A549 (cell line): Measurements from ENCODE around the gene KIFC3. TPM values are rescaled to one million over a fixed set of nuclear protein-coding genes. Genes with fewer than 3 reads are reported as not detected.

Experiments
- ATAC-seq, 2 experiments: fragments of 200-7000 bp in 1 of 2; fragments of >200 bp in 1 of 2; cut with Nextera tagmentation in 1 of 2; cut with Tn5 transposase in 1 of 2; 3 replicates each; pipeline versions ENCODE4 v1.8.0 to v1.9.1; 2018 to 2020; ENCODE audit warnings: mild to moderate bottlenecking in 1 of 2, moderate library complexity in 1 of 2
- CTCF ChIA-PET: fragments of 300-600 bp; sonication (Branson Sonifier 250); formaldehyde crosslinking; extraction: SDS; loops from one replicate; lab custom pipeline; 2021; ENCODE audit warnings: antibody characterized with exemption, inconsistent platforms; lab: Yijun Ruan, JAX
- POLR2A ChIA-PET: fragments of 350-600 bp; formaldehyde crosslinking; extraction: SDS; loops from one replicate; lab custom pipeline; 2021; ENCODE audit warnings: antibody characterized with exemption, inconsistent platforms; lab: Yijun Ruan, JAX
- DNase-seq, 2 experiments: peaks; one replicate each; pipeline versions ENCODE4 v3.0.0 to v3.0.0-alpha.2; 2011 to 2016; ENCODE audit warnings: low read depth in 1 of 2, low spot score in 1 of 2
- FAIRE-seq: peaks from 2 replicates; lab custom pipeline; 2011; peaks lifted over from hg19 to GRCh38; lab: Jason Lieb, UNC
- H3K27ac ChIP-seq, 2 experiments: fragments of >200 bp; sonication (Bioruptor Twin); formaldehyde crosslinking; 3 replicates each; pipeline ENCODE4 v1.5.1; 2016 to 2017
- H3K4me1 ChIP-seq: fragments of >200 bp; sonication (Bioruptor Twin); formaldehyde crosslinking; 3 replicates; pipeline ENCODE4 v1.6.1; 2016
- H3K4me2 ChIP-seq: fragments of >200 bp; sonication (Bioruptor Twin); formaldehyde crosslinking; 3 replicates; pipeline ENCODE4 v1.6.1; 2016
- H3K4me3 ChIP-seq: fragments of >200 bp; sonication (Bioruptor Twin); formaldehyde crosslinking; 3 replicates; pipeline ENCODE4 v1.5.1; 2016
- H3K9me3 ChIP-seq: fragments of >200 bp; sonication (Bioruptor Twin); formaldehyde crosslinking; 3 replicates; pipeline ENCODE4 v1.6.1; 2016
- BHLHE40 ChIP-seq: IDR thresholded peaks from 2 replicates; pipeline ENCODE4 v1.6.1; 2012; ENCODE audit warnings: low read depth, low read length, inconsistent platforms
- CBX8 ChIP-seq: fragments of 200-600 bp; sonication (generic); IDR thresholded peaks from 2 replicates; pipeline ENCODE4 v1.6.1; 2016
- E2F6 ChIP-seq: IDR thresholded peaks from 2 replicates; pipeline ENCODE4 v1.6.1; 2012; ENCODE audit warnings: low read depth, borderline replicate concordance
- EHF ChIP-seq: fragments of 250-450 bp; sonication (Bioruptor Pico); IDR thresholded peaks from 2 replicates; pipeline ENCODE4 v1.5.0; 2020; ENCODE audit warnings: mild to moderate bottlenecking
- FOSB ChIP-seq: fragments of 250-450 bp; sonication (Bioruptor Pico); IDR thresholded peaks from 2 replicates; pipeline ENCODE4 v1.5.0; 2020; ENCODE audit warnings: mild to moderate bottlenecking, moderate library complexity
- FOSL2 ChIP-seq, 2 experiments: fragments of 450-650 bp in 1 of 2; fragments of >200 bp in 1 of 2; sonication (Bioruptor Twin) in 1 of 2; formaldehyde crosslinking; IDR thresholded peaks; 2 replicates each; pipeline versions ENCODE4 v1.5.0 to v1.6.1; 2016 to 2020; ENCODE audit warnings: mild to moderate bottlenecking in 1 of 2, moderate library complexity in 1 of 2
- HDAC2 ChIP-seq: fragments of 200-600 bp; sonication (generic); IDR thresholded peaks from 2 replicates; pipeline ENCODE4 v1.6.1; 2016
- HEYL ChIP-seq: fragments of 250-450 bp; sonication (Bioruptor Pico); IDR thresholded peaks from 2 replicates; pipeline ENCODE4 v1.8.0; 2021; ENCODE audit warnings: mild to moderate bottlenecking, moderate library complexity
- HMGXB4 ChIP-seq: fragments of 250-450 bp; sonication (Bioruptor Pico); IDR thresholded peaks from 2 replicates; pipeline ENCODE4 v1.5.0; 2021; ENCODE audit warnings: mild to moderate bottlenecking, moderate library complexity, borderline replicate concordance
- HOXB5 ChIP-seq: fragments of 250-450 bp; sonication (Bioruptor Pico); IDR thresholded peaks from 2 replicates; pipeline ENCODE4 v1.5.0; 2020; ENCODE audit warnings: mild to moderate bottlenecking, moderate library complexity
- JUNB ChIP-seq: fragments of >200 bp; sonication (Bioruptor Twin); formaldehyde crosslinking; IDR thresholded peaks from 2 replicates; pipeline ENCODE4 v1.6.1; 2016
- KDM1A ChIP-seq: fragments of 200-600 bp; sonication (generic); IDR thresholded peaks from 2 replicates; pipeline ENCODE4 v1.6.1; 2016; ENCODE audit warnings: low read depth, mild to moderate bottlenecking
- MAFK ChIP-seq: fragments of 450-650 bp; IDR thresholded peaks from 2 replicates; pipeline ENCODE4 v1.6.1; 2014; ENCODE audit not compliant: partially characterized antibody
- MAX ChIP-seq: IDR thresholded peaks from 2 replicates; pipeline ENCODE4 v1.6.1; 2012
- NFE2L2 ChIP-seq: fragments of 150-350 bp; conservative IDR thresholded peaks from 2 replicates; pipeline ENCODE4 v1.6.1; 2014; ENCODE audit warnings: low read length
- NR3C1 ChIP-seq: fragments of >200 bp; sonication (Bioruptor Twin); formaldehyde crosslinking; IDR thresholded peaks from 3 replicates; pipeline ENCODE4 v1.6.1; 2017
- POLR2A ChIP-seq: IDR thresholded peaks from 2 replicates; pipeline ENCODE4 v1.6.1; 2012; ENCODE audit warnings: mild to moderate bottlenecking, low read length
- RARB ChIP-seq: fragments of 250-450 bp; sonication (Bioruptor Pico); IDR thresholded peaks from 2 replicates; pipeline ENCODE4 v1.8.0; 2021; ENCODE audit warnings: mild to moderate bottlenecking, moderate library complexity
- RCOR1 ChIP-seq: fragments of 150-350 bp; IDR thresholded peaks from 2 replicates; pipeline ENCODE4 v1.6.1; 2014; ENCODE audit warnings: antibody characterized with exemption, low read length, low read depth
- REST ChIP-seq: fragments of 200-600 bp; sonication (generic); IDR thresholded peaks from 2 replicates; pipeline ENCODE4 v1.6.1; 2016; ENCODE audit warnings: antibody characterized with exemption, mild to moderate bottlenecking, moderate library complexity
- RFX5 ChIP-seq: fragments of 450-650 bp; IDR thresholded peaks from 2 replicates; pipeline ENCODE4 v1.7.1; 2014; ENCODE audit warnings: antibody characterized with exemption, mild to moderate bottlenecking, moderate library complexity
- USF2 ChIP-seq: fragments of 450-650 bp; IDR thresholded peaks from 2 replicates; pipeline ENCODE4 v1.6.1; 2014; ENCODE audit warnings: antibody characterized with exemption
- ZC3H11A ChIP-seq: fragments of 450-650 bp; IDR thresholded peaks from 2 replicates; pipeline ENCODE4 v1.6.1; 2014; ENCODE audit warnings: antibody characterized with exemption, mild to moderate bottlenecking
- WGBS: methylation state at CpG from one replicate; pipeline ENCODE4 v1.1.6; 2017; ENCODE audit errors: missing lambda C conversion rate; 5-methylcytosine and 5-hydroxymethylcytosine counted together
- polyA plus RNA-seq, 4 experiments: library from polyadenylated mRNA; depleted of rRNA in 3 of 4; stranded (reverse); fragments of >200 nt; fragmentation: RNase III in 1 of 4; extraction: RNeasy Plus Mini Kit Qiagen cat#74134 plus additional on column Dnase treatment in 1 of 4; gene quantifications; 2 replicates in 3 of 4; 3 replicates in 1 of 4; pipeline ENCODE4 v1.2.3, GENCODE V29; 2011 to 2017
- TF ChIP-seq, protein P1 (sequence below): IDR thresholded peaks from 2 replicates; pipeline ENCODE4 v1.6.1; 2012
- TF ChIP-seq, protein P2 (sequence below): fragments of >200 bp; sonication (Bioruptor Twin); formaldehyde crosslinking; IDR thresholded peaks from 3 replicates; pipeline ENCODE4 v1.6.1; 2016

The KIFC3 gene
- polyA plus RNA-seq, 2 of the 4 experiments (the other 2 are of a cell fraction) = 128 to 178 TPM

- TF ChIP-seq, protein P1, sequence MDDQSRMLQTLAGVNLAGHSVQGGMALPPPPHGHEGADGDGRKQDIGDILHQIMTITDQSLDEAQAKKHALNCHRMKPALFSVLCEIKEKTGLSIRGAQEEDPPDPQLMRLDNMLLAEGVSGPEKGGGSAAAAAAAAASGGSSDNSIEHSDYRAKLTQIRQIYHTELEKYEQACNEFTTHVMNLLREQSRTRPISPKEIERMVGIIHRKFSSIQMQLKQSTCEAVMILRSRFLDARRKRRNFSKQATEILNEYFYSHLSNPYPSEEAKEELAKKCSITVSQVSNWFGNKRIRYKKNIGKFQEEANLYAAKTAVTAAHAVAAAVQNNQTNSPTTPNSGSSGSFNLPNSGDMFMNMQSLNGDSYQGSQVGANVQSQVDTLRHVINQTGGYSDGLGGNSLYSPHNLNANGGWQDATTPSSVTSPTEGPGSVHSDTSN = peak; percentile 80
- TF ChIP-seq HDAC2 (peak; percentile 69), NFE2L2 (peak; percentile 93), E2F6 (peak; percentile 72), MAFK (peak; percentile 99), HEYL (peak; percentile 65; the same call in 1 of the 2 replicates), RARB (CRISPR knock-in tag) (no peak), FOSL2 (IDR thresholded peaks at IDR 0.05) (peak; percentile 72), FOSL2 (CRISPR knock-in tag; IDR thresholded peaks at IDR 0.05) (peak; percentile 97), HOXB5 (CRISPR knock-in tag) (peak; percentile 66; the same call in 1 of the 2 replicates)
Measured at GRCh38 chr16:57810197-57811031, 8.1 kb upstream of the KIFC3 start (continued).

DNA sequence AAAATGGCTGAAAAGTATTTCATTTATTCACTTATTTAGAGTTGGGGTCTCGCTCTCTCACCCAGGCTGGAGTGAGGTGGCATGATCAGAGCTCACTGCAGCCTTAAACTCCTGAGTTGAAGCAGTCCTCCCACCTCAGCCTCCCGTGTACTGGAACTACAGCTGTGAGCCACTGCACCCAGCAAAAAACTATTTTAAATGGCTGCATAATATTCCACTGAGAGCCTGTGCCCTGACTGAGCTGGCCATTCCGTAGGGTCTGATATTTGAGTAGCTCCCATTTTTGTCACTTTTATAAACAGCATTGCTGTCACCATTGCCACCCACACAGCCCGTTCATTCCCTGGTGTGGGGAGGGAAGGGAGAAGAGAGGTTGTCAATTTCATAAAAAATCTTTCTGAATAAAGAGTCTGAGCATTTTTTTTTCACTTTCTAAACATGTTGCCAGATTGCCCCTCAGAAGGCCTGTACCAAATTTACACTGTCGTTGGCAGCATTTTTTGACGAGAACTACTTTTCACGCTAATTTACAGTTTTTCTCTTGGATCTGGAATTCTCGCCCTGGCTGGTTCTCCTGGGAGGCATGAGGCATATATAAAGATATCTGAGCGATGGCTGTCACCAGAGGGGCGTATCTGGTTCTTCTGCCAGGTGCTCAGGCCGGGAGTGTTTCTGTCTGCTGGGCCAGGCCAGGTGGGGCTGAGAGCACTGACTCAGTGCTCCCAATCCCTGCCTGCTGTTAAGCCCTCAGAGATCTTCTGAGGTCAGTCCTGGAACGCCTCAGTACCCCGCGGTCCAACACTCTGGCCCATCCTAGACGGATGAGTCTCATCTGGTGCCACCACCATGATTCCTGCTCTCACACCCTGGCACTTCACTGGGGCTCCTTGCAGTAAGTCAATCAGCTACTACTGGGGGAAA lies 7.2 kb upstream of the KIFC3 start:
- Histone ChIP-seq H3K4me2 (peak overlapping the region; percentile 71), H3K4me1 (peaks cover 84% of the 10 kb centered on the region), H3K4me3 (no peak overlapping the region), H3K27ac (peak overlapping the region; percentile 91 to 97), H3K9me3 (no peaks in the 10 kb centered on the region)
- WGBS = 35% methylated on average over 15 of the region's 15 CpGs
- FAIRE-seq = no peak
- ChIA-PET POLR2A (interaction anchor here (0.6 to 4.9 kb wide), 8 partner anchors 10 to 54 kb away, joined by 3 to 43 read pairs (median 5); no protein-coding TSS in a partner anchor), CTCF (interaction anchor here (0.8 to 5.1 kb wide), 16 partner anchors 8 to 233 kb away, joined by 3 to 24 read pairs (median 4); partner anchors contain the start of genes KIFC3 and ZNF319)
- ATAC-seq = peak; percentile 6 to 14; a peak in 4 of 6 replicates
- DNase-seq = no peak
- TF ChIP-seq USF2 = no peak
- no peak for TF ChIP-seq RFX5
- TF ChIP-seq MAX = no peak
- TF ChIP-seq HMGXB4 = peak; percentile 75
- TF ChIP-seq FOSB = peak; percentile 94
- no peak for TF ChIP-seq POLR2A
- no peak for TF ChIP-seq BHLHE40
- no peak for TF ChIP-seq KDM1A
- no peak for TF ChIP-seq NR3C1
- no peak for TF ChIP-seq CBX8
- TF ChIP-seq RCOR1 = no peak
- TF ChIP-seq, protein P1 = no peak
- no peak for TF ChIP-seq JUNB
- no peak for TF ChIP-seq ZC3H11A
- peak; percentile 26; the same call in 1 of the 2 replicates for TF ChIP-seq RARB (CRISPR knock-in tag)
- TF ChIP-seq EHF (CRISPR knock-in tag) = peak; percentile 81
- TF ChIP-seq, protein P2, sequence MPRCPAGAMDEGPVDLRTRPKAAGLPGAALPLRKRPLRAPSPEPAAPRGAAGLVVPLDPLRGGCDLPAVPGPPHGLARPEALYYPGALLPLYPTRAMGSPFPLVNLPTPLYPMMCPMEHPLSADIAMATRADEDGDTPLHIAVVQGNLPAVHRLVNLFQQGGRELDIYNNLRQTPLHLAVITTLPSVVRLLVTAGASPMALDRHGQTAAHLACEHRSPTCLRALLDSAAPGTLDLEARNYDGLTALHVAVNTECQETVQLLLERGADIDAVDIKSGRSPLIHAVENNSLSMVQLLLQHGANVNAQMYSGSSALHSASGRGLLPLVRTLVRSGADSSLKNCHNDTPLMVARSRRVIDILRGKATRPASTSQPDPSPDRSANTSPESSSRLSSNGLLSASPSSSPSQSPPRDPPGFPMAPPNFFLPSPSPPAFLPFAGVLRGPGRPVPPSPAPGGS = no peak
- TF ChIP-seq REST = no peak
